BJ (cell line): Measurements from ENCODE around the gene CFAP73. TPM values are rescaled to one million over a fixed set of nuclear protein-coding genes. Genes with fewer than 3 reads are reported as not detected.

Source experiments
- CTCF ChIA-PET: fragments of 350-600 bp; formaldehyde crosslinking; extraction: SDS; loops from one replicate; lab custom pipeline; 2021; ENCODE audit warnings: antibody characterized with exemption, inconsistent platforms; lab: Yijun Ruan, JAX
- POLR2A ChIA-PET: fragments of 300-600 bp; sonication (Branson Sonifier 250); formaldehyde crosslinking; extraction: SDS; loops from one replicate; lab custom pipeline; 2021; ENCODE audit warnings: antibody characterized with exemption; lab: Charles Lee
- DNase-seq: peaks from one replicate; pipeline ENCODE4 v3.0.0-alpha.2; 2011; ENCODE audit warnings: low read depth
- H3K27me3 ChIP-seq: 2 replicates; pipeline ENCODE4 v1.6.0; 2011; ENCODE audit warnings: low read length; ENCODE audit not compliant: control insufficient read depth, insufficient read depth
- H3K36me3 ChIP-seq: 2 replicates; pipeline ENCODE4 v1.5.1; 2011; ENCODE audit warnings: low read length; ENCODE audit not compliant: control insufficient read depth, insufficient read depth
- H3K4me3 ChIP-seq: 2 replicates; pipeline ENCODE4 v1.5.1; 2011; ENCODE audit warnings: low read depth, mild to moderate bottlenecking, control low read depth, low read length
- CTCF ChIP-seq: IDR thresholded peaks from 2 replicates; pipeline ENCODE4 v1.5.1; 2011; ENCODE audit warnings: low read depth, mild to moderate bottlenecking, control low read depth, inconsistent platforms, low read length, moderate library complexity; ENCODE audit not compliant: insufficient read depth
- polyA plus RNA-seq: library from polyadenylated mRNA; depleted of rRNA; stranded (reverse); fragments of >200 nt; gene quantifications from 2 replicates; pipeline ENCODE4 v1.2.3, GENCODE V29; 2011

Gene CFAP73
- polyA plus RNA-seq, 1 experiment: not detected

- POLR2A ChIA-PET: no interaction called here
- Histone ChIP-seq H3K27me3 (no peaks in the 10 kb centered on the region; the same call in none of the 2 replicates), H3K4me3 (no peak overlapping the region), H3K36me3 (no peaks in the 10 kb centered on the region)
- CTCF ChIA-PET: interaction anchor here (1.3 to 1.9 kb wide), 2 partner anchors 13 to 15 kb away, joined by 4 to 5 read pairs; partner anchors contain the start of gene CFAP73
- no peak for DNase-seq
- TF ChIP-seq CTCF: no peak
Measured at GRCh38 chr12:113134071-113134470, 15.5 kb upstream of the CFAP73 start.

GRCh38 chr12:113134521-113134951 lies 15.0 kb upstream of the CFAP73 start:
- CTCF ChIA-PET: interaction anchor here (1.3 kb wide), 1 partner anchor 13 kb away, joined by 4 read pairs; no protein-coding TSS in a partner anchor
- POLR2A ChIA-PET: no interaction called here

GRCh38 chr12:113135178-113136127 lies 14.1 kb upstream of the CFAP73 start, which contains the start of gene RASAL1:
Gene RASAL1, minus strand, starts transcription at chr12:113135761. Its CDS starts 299 bp downstream, at chr12:113135462.
- DNase-seq: no peak
- peak; percentile 21; the same call in 1 of the 2 replicates for TF ChIP-seq CTCF
- Histone ChIP-seq H3K36me3 (no peaks in the 10 kb centered on the region), H3K27me3 (no peaks in the 10 kb centered on the region; the same call in 1 of the 2 replicates), H3K4me3 (no peak within 1 kb of the TSS)
- ChIA-PET POLR2A (no interaction called here), CTCF (interaction anchor here (1.3 kb wide), 1 partner anchor 12 kb away, joined by 4 read pairs; no protein-coding TSS in a partner anchor)

More at GRCh38 chr12:113134521-113134951, 15.0 kb upstream of the CFAP73 start:
- no peak overlapping the region for H3K4me3 ChIP-seq
- H3K36me3 ChIP-seq: no peaks in the 10 kb centered on the region
- DNase-seq: no peak
- no peaks in the 10 kb centered on the region; the same call in none of the 2 replicates for H3K27me3 ChIP-seq
- TF ChIP-seq CTCF: no peak

- H3K27me3 ChIP-seq: no peaks in the 10 kb centered on the region; the same call in 1 of the 2 replicates
- POLR2A ChIA-PET: no interaction called here
- H3K4me3 ChIP-seq: no peak overlapping the region
- CTCF ChIA-PET: no interaction called here
- H3K36me3 ChIP-seq: no peaks in the 10 kb centered on the region
- no peak for DNase-seq
- no peak for TF ChIP-seq CTCF
Measured at GRCh38 chr12:113136128-113136989, 13.2 kb upstream of the CFAP73 start.
